ENCODE data around the gene C1orf53.
"Not testable (repeated sequence)": the region's sequence is repeated elsewhere in the genome, so short reads cannot be mapped to it uniquely, and the experiment has no call there.

Gene C1orf53

DNA sequence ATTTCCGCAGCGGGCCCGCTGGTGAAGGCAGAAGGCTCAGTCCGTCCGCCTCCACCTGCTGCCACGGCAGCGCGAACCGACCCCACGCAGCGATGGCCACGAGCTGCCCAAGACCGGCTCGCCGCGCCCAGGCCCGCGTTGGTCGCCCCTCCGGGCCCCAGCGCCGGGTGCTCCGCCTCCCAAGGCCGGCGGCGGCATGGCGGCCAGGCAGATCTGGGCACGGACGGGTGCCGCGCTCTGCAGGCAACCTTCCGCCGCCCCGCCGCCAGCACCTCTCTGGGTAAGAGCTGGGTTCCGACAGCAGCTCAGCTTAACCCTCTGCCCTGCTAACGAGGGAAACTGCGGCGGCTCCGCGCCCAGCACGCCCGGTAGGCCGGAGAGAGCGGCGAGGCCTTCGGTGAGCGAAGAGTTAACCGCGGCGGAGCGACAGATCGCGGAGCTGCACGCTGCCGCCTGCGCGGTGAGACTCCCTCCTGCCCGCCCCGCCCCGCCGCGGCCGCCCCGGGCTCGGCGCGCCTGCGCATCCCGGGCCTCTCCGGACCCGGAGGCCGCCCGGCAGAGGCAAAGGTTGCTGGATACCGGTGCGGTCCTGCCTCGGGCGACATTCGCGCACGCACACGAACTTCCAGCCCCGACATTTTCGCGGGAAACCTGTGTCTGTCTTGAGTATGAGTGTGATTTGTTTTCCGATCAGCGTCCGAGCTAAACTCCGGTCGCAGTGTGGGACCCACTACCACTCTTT, at the start of gene C1orf53:
Gene C1orf53 (plus strand): TSS at position 177 of the 742 bp plus-strand sequence. CDS start 20 bp downstream, at position 197.
- peak; percentile 86 for DNase-seq

DNA sequence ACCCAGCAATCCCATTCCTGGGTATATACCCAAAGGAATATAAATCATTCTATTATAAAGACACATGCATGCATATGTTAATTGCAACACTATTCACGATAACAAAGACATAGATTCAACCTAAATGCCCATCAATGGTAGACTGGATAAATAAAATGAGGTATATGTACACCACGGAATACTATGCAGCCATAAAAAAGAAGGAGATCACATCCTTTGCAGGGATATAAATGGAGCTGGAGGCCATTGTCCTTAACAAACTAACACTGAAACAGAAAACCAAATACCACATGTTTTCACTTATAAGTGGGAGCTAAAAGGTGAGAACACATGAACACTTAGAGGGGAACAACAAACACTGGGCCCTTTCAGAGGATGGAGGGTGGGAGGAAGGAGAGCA, 46.7 kb upstream of the C1orf53 start:
- DNase-seq = not testable (repeated sequence)

GRCh38 chr1:197857477-197857876, 45.0 kb upstream of the C1orf53 start:
- DNase-seq = no peak

DNA sequence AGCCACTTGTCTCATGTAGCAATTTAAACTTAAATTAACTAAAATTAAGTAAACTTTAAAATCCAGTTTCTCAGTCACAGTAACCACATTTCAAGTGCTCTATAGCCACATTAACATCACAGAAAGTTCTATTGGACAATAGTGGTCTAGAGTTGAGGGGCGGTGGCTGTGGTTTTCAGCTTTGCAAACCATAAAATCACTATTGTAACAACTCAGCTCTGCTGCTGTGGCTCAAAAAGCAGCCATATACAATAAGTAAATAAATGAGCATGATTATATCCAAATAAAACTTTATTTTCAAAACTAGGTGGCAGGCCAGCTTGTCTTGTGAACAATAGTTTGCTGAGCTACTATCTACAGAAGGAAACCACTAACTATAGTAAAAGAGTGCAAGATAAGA, 43.4 kb upstream of the C1orf53 start:
- no peak for DNase-seq

- no peak for DNase-seq
Measured at GRCh38 chr1:197862221-197862620, 40.2 kb upstream of the C1orf53 start.

- no peak for DNase-seq
Measured at GRCh38 chr1:197862671-197863070, 39.8 kb upstream of the C1orf53 start.

- DNase-seq = no peak
Measured at GRCh38 chr1:197865809-197866208, 36.6 kb upstream of the C1orf53 start.

GRCh38 chr1:197868751-197869489, 33.5 kb upstream of the C1orf53 start:
- peak; percentile 1 for DNase-seq

DNA sequence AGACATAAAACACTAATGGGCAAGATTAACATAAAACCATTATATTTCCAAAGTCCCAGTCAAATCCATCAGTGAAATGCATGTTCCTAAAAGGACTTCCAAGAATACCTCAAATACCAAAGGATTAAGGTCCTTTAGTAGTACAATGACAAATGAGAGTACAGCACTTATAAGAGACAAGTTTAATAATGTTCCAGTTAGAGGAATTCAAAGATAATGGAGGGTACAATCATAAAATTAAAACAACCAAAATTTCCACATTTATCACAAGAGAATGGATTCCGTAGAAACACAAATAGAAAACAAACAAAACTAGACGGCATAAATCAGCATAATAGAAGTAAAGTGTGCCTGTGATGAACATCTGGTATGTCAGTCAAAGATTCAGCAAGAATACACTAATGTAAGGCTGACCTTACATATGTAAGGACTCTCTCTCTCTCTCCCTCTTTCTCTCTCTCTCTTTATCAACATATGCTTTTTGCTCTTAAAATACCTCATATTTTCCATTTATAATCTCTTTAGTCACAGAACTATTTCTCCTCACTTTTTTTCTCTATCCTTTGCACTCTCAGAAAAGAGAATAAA, 32.8 kb upstream of the C1orf53 start:
- DNase-seq = no peak

- DNase-seq = no peak
Measured at GRCh38 chr1:197876894-197877293, 25.5 kb upstream of the C1orf53 start.

GRCh38 chr1:197880385-197880784, 22.0 kb upstream of the C1orf53 start:
- DNase-seq = not testable (repeated sequence)

GRCh38 chr1:197882241-197882640, 20.2 kb upstream of the C1orf53 start:
- DNase-seq = not testable (repeated sequence)

- DNase-seq = no peak
Measured at GRCh38 chr1:197884173-197884572, 18.3 kb upstream of the C1orf53 start.

GRCh38 chr1:197890936-197891335, 11.5 kb upstream of the C1orf53 start:
- DNase-seq = no peak

DNA sequence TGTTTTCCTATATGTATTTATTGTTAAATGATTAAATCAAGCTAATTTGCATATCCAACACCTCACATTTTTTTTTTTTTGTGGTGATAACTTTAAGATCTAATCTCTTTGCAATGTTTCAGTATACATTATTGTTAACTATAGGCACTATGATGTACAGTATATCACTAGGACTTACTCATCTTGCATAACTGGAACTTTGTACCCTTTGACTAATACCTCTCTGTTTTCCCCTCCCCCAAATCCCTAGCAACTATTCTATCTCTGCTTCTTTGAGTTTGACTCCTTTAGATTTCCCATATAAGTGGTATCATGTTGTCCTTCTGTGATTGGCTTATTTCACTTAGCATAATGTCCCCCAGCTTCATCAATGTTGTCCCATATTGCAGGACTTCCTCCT, 9.7 kb upstream of the C1orf53 start:
- no peak for DNase-seq

DNA sequence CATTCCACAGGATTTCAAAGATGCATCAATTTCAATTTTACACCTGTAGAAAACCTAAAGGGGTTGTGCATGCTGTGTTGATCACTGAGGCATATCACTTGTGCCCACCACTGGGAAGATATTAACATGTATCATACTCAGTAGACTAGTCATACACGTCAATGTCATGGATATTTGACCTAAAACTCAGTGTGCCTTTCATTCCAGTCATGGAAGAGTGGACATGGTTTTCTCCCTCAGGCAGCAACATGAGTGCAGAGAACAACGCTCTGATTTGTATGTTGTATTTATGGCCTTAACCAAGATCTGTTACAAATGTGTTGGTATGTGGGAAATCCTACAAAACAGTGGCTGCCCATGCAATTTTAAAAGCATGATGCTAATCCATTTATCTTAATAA, 6.1 kb upstream of the C1orf53 start:
- DNase-seq = no peak

- no peak for DNase-seq
Measured at GRCh38 chr1:197899037-197899436, 3.4 kb upstream of the C1orf53 start.

- no peak for DNase-seq
Measured at GRCh38 chr1:197902131-197902453, 338 bp upstream of the C1orf53 start.

GRCh38 chr1:197903196-197903514, 725 bp downstream of the C1orf53 start:
- DNase-seq = no peak

GRCh38 chr1:197904126-197904787, 1.8 kb downstream of the C1orf53 start:
- no peak for DNase-seq

DNA sequence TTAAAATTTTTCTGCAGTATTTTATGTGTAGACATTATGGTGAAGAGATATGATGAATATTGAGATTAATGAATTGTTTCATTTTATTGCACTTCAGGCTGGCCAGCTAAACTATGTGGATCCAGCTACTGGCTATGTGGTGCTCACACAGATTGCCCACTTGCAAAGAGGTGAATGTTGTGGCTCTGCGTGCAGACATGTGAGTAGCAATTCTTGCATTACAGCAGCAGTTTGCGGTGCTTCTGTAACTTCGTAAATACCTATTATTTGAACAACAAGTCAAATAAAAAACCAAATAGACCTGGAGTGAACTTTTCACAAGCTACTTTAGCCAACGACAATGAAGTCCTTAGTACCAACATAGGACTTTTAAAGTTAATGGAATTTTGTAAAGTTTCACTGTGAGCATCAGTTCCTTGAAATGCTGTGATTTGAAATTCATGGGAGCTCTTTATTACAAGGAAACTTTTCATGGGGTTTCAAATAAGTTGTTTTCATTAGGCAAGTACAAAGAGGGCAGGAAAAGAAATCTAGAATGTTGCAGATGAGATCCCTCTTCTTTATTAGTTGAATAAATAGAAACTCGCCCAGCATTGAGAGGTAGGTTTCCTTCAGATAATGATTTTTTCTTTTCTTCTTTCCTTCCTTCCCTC, 3.4 kb downstream of the C1orf53 start:
- DNase-seq = no peak

- DNase-seq = no peak
Measured at GRCh38 chr1:197907846-197908616, 5.6 kb downstream of the C1orf53 start.
